KMS-11 (cell line): ENCODE results near the gene CDC25B.
A peak's percentile ranks its signal among the peaks of the same experiment; 100 is the strongest.

Experiments used
- H2AFZ ChIP-seq: fragments of 200-600 bp; sonication (generic); 2 replicates; pipeline ENCODE4 v1.6.1; 2016; ENCODE audit warnings: antibody characterized with exemption, mixed run types, low read depth
- H3K27ac ChIP-seq: fragments of 200-600 bp; sonication (generic); 2 replicates; pipeline ENCODE4 v1.6.1; 2016; ENCODE audit warnings: mild to moderate bottlenecking, mixed run types
- H3K27me3 ChIP-seq: fragments of 200-600 bp; sonication (generic); 2 replicates; pipeline ENCODE4 v1.6.1; 2017; ENCODE audit warnings: mild to moderate bottlenecking, low read depth, mixed run types, moderate library complexity; ENCODE audit not compliant: insufficient read depth
- H3K36me3 ChIP-seq: fragments of 200-600 bp; sonication (generic); 2 replicates; pipeline ENCODE4 v1.6.1; 2017; ENCODE audit warnings: mild to moderate bottlenecking, mixed run types; ENCODE audit not compliant: insufficient read depth
- H3K4me1 ChIP-seq: fragments of 200-600 bp; sonication (generic); 2 replicates; pipeline ENCODE4 v1.6.1; 2016; ENCODE audit warnings: mild to moderate bottlenecking, low read depth, mixed run types; ENCODE audit not compliant: poor library complexity, severe bottlenecking
- H3K4me2 ChIP-seq: fragments of 200-600 bp; sonication (generic); 2 replicates; pipeline ENCODE4 v1.7.0; 2016; ENCODE audit warnings: mild to moderate bottlenecking, mixed run types
- H3K4me3 ChIP-seq: fragments of 200-600 bp; sonication (generic); IDR thresholded peaks from 2 replicates; pipeline ENCODE4 v1.6.1; 2017; ENCODE audit warnings: low read depth, low read length, mixed read lengths; ENCODE audit not compliant: insufficient read depth
- H3K79me2 ChIP-seq: fragments of 200-600 bp; sonication (generic); 2 replicates; pipeline ENCODE4 v1.6.1; 2016; ENCODE audit warnings: low read depth, mixed run types; ENCODE audit not compliant: insufficient read depth
- H3K9ac ChIP-seq: fragments of 200-600 bp; sonication (generic); 2 replicates; pipeline ENCODE4 v1.6.1; 2016; ENCODE audit warnings: mild to moderate bottlenecking, mixed run types
- H4K20me1 ChIP-seq: fragments of 200-600 bp; sonication (generic); 2 replicates; pipeline ENCODE4 v1.6.1; 2016; ENCODE audit warnings: mild to moderate bottlenecking, mixed run types; ENCODE audit not compliant: insufficient read depth
- TF ChIP-seq, protein P1 (sequence below): fragments of 200-600 bp; sonication (generic); conservative IDR thresholded peaks from 2 replicates; pipeline ENCODE4 v1.6.1; 2017; ENCODE audit warnings: low read depth, mild to moderate bottlenecking, antibody characterized with exemption, low read length, moderate library complexity, mixed read lengths

The CDC25B gene

GRCh38 chr20:3820901-3821727, 25.0 kb downstream of the CDC25B start:
- peaks cover 12% of the 10 kb centered on the region for H3K4me1 ChIP-seq
- peak overlapping the region; percentile 96 for H3K9ac ChIP-seq
- H2AFZ ChIP-seq: peak overlapping the region; percentile 85; the same call in 1 of the 2 replicates
- no peaks in the 10 kb centered on the region for H3K79me2 ChIP-seq
- H3K36me3 ChIP-seq: no peaks in the 10 kb centered on the region
- H3K4me2 ChIP-seq: peak overlapping the region; percentile 62
- no peaks in the 10 kb centered on the region for H4K20me1 ChIP-seq
- H3K27me3 ChIP-seq: no peaks in the 10 kb centered on the region
- TF ChIP-seq, protein P1, sequence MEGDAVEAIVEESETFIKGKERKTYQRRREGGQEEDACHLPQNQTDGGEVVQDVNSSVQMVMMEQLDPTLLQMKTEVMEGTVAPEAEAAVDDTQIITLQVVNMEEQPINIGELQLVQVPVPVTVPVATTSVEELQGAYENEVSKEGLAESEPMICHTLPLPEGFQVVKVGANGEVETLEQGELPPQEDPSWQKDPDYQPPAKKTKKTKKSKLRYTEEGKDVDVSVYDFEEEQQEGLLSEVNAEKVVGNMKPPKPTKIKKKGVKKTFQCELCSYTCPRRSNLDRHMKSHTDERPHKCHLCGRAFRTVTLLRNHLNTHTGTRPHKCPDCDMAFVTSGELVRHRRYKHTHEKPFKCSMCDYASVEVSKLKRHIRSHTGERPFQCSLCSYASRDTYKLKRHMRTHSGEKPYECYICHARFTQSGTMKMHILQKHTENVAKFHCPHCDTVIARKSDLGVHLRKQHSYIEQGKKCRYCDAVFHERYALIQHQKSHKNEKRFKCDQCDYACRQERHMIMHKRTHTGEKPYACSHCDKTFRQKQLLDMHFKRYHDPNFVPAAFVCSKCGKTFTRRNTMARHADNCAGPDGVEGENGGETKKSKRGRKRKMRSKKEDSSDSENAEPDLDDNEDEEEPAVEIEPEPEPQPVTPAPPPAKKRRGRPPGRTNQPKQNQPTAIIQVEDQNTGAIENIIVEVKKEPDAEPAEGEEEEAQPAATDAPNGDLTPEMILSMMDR: no peak
- H3K4me3 ChIP-seq: no peak overlapping the region
- H3K27ac ChIP-seq: peak overlapping the region; percentile 94

DNA sequence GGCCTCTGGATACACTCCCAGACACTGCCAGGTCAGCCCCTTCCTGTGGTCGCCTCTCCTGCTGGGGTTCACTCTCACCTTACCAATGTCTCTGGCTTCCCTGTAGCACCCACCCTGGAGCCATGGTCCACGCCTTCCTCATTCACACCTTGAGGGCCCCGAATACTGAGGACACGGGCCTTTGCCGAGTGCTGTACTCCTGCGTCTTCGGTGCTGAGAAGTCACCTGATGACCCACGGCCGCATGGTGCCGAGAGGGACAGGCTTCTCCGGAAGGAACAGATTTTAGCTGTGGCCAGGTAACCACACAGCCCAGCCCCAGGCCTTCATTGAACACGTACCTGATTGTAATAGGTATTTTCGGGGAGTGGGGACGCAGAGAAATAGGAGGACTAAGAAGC, 25.9 kb downstream of the CDC25B start:
- TF ChIP-seq, protein P1: no peak
- Histone ChIP-seq H3K4me3 (no peak overlapping the region), H3K36me3 (no peaks in the 10 kb centered on the region), H3K4me1 (peaks cover 12% of the 10 kb centered on the region), H3K9ac (no peak overlapping the region), H3K27ac (no peak overlapping the region), H3K79me2 (no peaks in the 10 kb centered on the region), H3K27me3 (no peaks in the 10 kb centered on the region), H4K20me1 (no peaks in the 10 kb centered on the region), H3K4me2 (no peak overlapping the region), H2AFZ (no peak overlapping the region)

- Histone ChIP-seq H3K27ac (no peak overlapping the region), H3K4me3 (no peak overlapping the region), H3K27me3 (no peaks in the 10 kb centered on the region), H4K20me1 (no peaks in the 10 kb centered on the region), H3K4me1 (peaks cover 7% of the 10 kb centered on the region), H3K9ac (no peak overlapping the region), H2AFZ (no peak overlapping the region), H3K79me2 (no peaks in the 10 kb centered on the region), H3K4me2 (no peak overlapping the region), H3K36me3 (no peaks in the 10 kb centered on the region)
- TF ChIP-seq, protein P1: no peak
Observed at GRCh38 chr20:3823881-3824280, 27.8 kb downstream of the CDC25B start.

- H3K4me2 ChIP-seq: no peak overlapping the region
- no peak overlapping the region for H3K27ac ChIP-seq
- no peak overlapping the region for H3K4me3 ChIP-seq
- no peaks in the 10 kb centered on the region for H4K20me1 ChIP-seq
- TF ChIP-seq, protein P1: no peak
- no peak overlapping the region for H3K9ac ChIP-seq
- H3K27me3 ChIP-seq: no peaks in the 10 kb centered on the region
- H3K36me3 ChIP-seq: no peaks in the 10 kb centered on the region
- no peaks in the 10 kb centered on the region for H3K79me2 ChIP-seq
- H2AFZ ChIP-seq: no peak overlapping the region
- peaks cover 7% of the 10 kb centered on the region for H3K4me1 ChIP-seq
Observed at GRCh38 chr20:3825526-3825925, 29.4 kb downstream of the CDC25B start.
